GM21576 (cell line): Measurements from ENCODE around the gene RET.

ENCODE experiments used
- ATAC-seq: cut with Tn5 transposase; IDR thresholded peaks from one replicate; pipeline ENCODE4 v1.9.1; 2021; ENCODE audit warnings: mild to moderate bottlenecking, moderate library complexity; ENCODE audit not compliant: unreplicated experiment

RET gene

GRCh38 chr10:43061331-43061730 is 15.5 kb upstream of the RET start:
- no peak for ATAC-seq

GRCh38 chr10:43061760-43062159 is 15.1 kb upstream of the RET start:
- ATAC-seq, result no peak

- ATAC-seq, result no peak
Measured at GRCh38 chr10:43062402-43063160, 14.3 kb upstream of the RET start.

- ATAC-seq, result no peak
Measured at GRCh38 chr10:43064331-43065075, 12.4 kb upstream of the RET start.

- no peak for ATAC-seq
Measured at GRCh38 chr10:43065234-43065633, 11.6 kb upstream of the RET start.

- no peak for ATAC-seq
Measured at GRCh38 chr10:43065761-43066160, 11.1 kb upstream of the RET start.

- ATAC-seq, result no peak
Measured at GRCh38 chr10:43066481-43066880, 10.4 kb upstream of the RET start.

- ATAC-seq, result no peak
Measured at GRCh38 chr10:43067391-43068135, 9.3 kb upstream of the RET start.

GRCh38 chr10:43068136-43068395 is 8.8 kb upstream of the RET start:
- ATAC-seq, result no peak

GRCh38 chr10:43068471-43069210 is 8.2 kb upstream of the RET start:
- ATAC-seq, result no peak

- ATAC-seq, result no peak
Measured at GRCh38 chr10:43069211-43069515, 7.7 kb upstream of the RET start.

- ATAC-seq, result no peak
Measured at GRCh38 chr10:43069579-43069978, 7.3 kb upstream of the RET start.

GRCh38 chr10:43070121-43071085 is 6.5 kb upstream of the RET start:
- no peak for ATAC-seq

GRCh38 chr10:43071865-43072650 is 4.8 kb upstream of the RET start:
- no peak for ATAC-seq

GRCh38 chr10:43073191-43073590 is 3.7 kb upstream of the RET start:
- ATAC-seq, result no peak

GRCh38 chr10:43073721-43074120 is 3.1 kb upstream of the RET start:
- no peak for ATAC-seq

- no peak for ATAC-seq
Measured at GRCh38 chr10:43074409-43074808, 2.5 kb upstream of the RET start.

- no peak for ATAC-seq
Measured at GRCh38 chr10:43074827-43075611, 1.9 kb upstream of the RET start.

- ATAC-seq, result no peak
Measured at GRCh38 chr10:43075612-43076003, 1.3 kb upstream of the RET start.
